ENCODE data around the gene KRTAP13-1. TPM values are rescaled to one million over a fixed set of nuclear protein-coding genes. Genes with fewer than 3 reads are reported as not detected.

KRTAP13-1 gene
- total and polyA plus RNA-seq, 2 of the 8 experiments (the other 6 are each of a cell fraction or from before 2014, with no cell fraction given) = not detected

GRCh38 chr21:30349572-30349971 lies 46.3 kb upstream of the KRTAP13-1 start:
- no peaks in the 10 kb centered on the region for H3K79me2 ChIP-seq (ENCODE audit: control insufficient read depth in 1 of 2, insufficient read depth in 2 of 2, low read length in 2 of 2)
- DNase-seq (ENCODE audit: low read depth in 1 of 2, low spot score in 2 of 2) (no peak), FAIRE-seq (no peak)
- no peak overlapping the region for H2BK120ac ChIP-seq (replicated peaks; ENCODE audit: low read depth, low read length)
- no peak overlapping the region for H4K5ac ChIP-seq (ENCODE audit: insufficient read length, low read depth, low read length)
- H2BK12ac ChIP-seq (ENCODE audit: low read depth, low read length) = no peak overlapping the region
- no peak overlapping the region for H3K27ac ChIP-seq (ENCODE audit: low read depth, low read length)
- no peaks in the 10 kb centered on the region for H3K36me3 ChIP-seq (ENCODE audit: control insufficient read depth in 2 of 4, insufficient read depth in 4 of 4, low read length in 3 of 4)
- ChIA-PET CTCF (ENCODE audit: partially characterized antibody) (interaction anchor here (1.1 to 1.7 kb wide), 6 partner anchors 8 to 114 kb away, joined by 3 to 8 read pairs (median 3); no protein-coding TSS in a partner anchor), POLR2A (ENCODE audit: partially characterized antibody) (interaction anchor here (0.6 kb wide), 1 partner anchor 742 kb away, joined by 3 read pairs; no protein-coding TSS in a partner anchor)
- H3K4me1 ChIP-seq (replicated peaks in 1 of 4; ENCODE audit: control insufficient read depth in 3 of 4, insufficient read depth in 4 of 4, low read length in 3 of 4) = peaks cover 0 to 2% (median 0%) of the 10 kb centered on the region in 4 experiments; a peak in 2 of 7 replicates
- no peaks in the 10 kb centered on the region for H3K27me3 ChIP-seq (replicated peaks in 1 of 4; ENCODE audit: control insufficient read depth in 3 of 4, extremely low read depth in 1 of 4, insufficient read depth in 3 of 4, low read length in 3 of 4)
- H3K4me3 ChIP-seq (ENCODE audit: extremely low read depth in 1 of 4, insufficient read depth in 2 of 4, low read depth in 3 of 4, low read length in 4 of 4) = no peak overlapping the region
- H4K8ac ChIP-seq (ENCODE audit: extremely low read depth, insufficient read depth, low read length) = no peak overlapping the region
- H3K14ac ChIP-seq (ENCODE audit: insufficient read length) = no peak overlapping the region
- H3K23me2 ChIP-seq (ENCODE audit: low read depth, low read length) = no peaks in the 10 kb centered on the region
- H2AK5ac ChIP-seq (ENCODE audit: low read depth, low read length) = no peak overlapping the region
- H3K79me1 ChIP-seq (ENCODE audit: low read depth, low read length) = no peaks in the 10 kb centered on the region
- WGBS, 2 experiments (ENCODE audit: extremely low coverage in 1 of 2, insufficient coverage in 1 of 2, insufficient read length in 1 of 2, insufficient replicate concordance in 2 of 2, low coverage in 1 of 2, low lambda C conversion rate in 2 of 2, missing lambda C conversion rate in 1 of 2) = 71% methylated on average over 3 of the region's 3 CpGs; no CpG with 5 or more reads in 1 of the 2 experiments
- no peak overlapping the region for H2BK5ac ChIP-seq (ENCODE audit: low read depth, low read length)
- no peak overlapping the region for H3K23ac ChIP-seq (ENCODE audit: insufficient read length)
- TF ChIP-seq NRF1 (IDR thresholded peaks at IDR 0.05; ENCODE audit: low read depth, low read length) (no peak), GABPA (IDR thresholded peaks at IDR 0.05; ENCODE audit: borderline replicate concordance, insufficient read depth, low read length) (no peak), SP2 (IDR thresholded peaks at IDR 0.05; ENCODE audit: low read length) (no peak), CREB1 (IDR thresholded peaks at IDR 0.05) (no peak), E2F6 (IDR thresholded peaks at IDR 0.05) (no peak), ZNF274 (IDR thresholded peaks at IDR 0.05; ENCODE audit: borderline replicate concordance, extremely low read depth, low read length) (no peak), CTBP2 (IDR thresholded peaks at IDR 0.05; ENCODE audit: borderline replicate concordance, insufficient read depth, insufficient read length, low read length) (no peak), BCL11A (IDR thresholded peaks at IDR 0.05; ENCODE audit: low read depth in 2 of 2, low read length in 2 of 2) (no peak), KDM1A (IDR thresholded peaks at IDR 0.05; ENCODE audit: borderline replicate concordance, low read length) (no peak), CHD1 (IDR thresholded peaks at IDR 0.05; ENCODE audit: low read depth, low read length) (no peak), KDM4A (IDR thresholded peaks at IDR 0.05; ENCODE audit: low read depth, low read length, severe bottlenecking) (no peak)
- H3K9ac ChIP-seq (replicated peaks in 1 of 4; ENCODE audit: extremely low read depth in 1 of 4, low read depth in 3 of 4, low read length in 3 of 4) = no peak overlapping the region
- H2AFZ ChIP-seq (ENCODE audit: low read length) = no peak overlapping the region
- no peak overlapping the region for H2BK20ac ChIP-seq (ENCODE audit: low read length)
- no peak overlapping the region for H3K18ac ChIP-seq (ENCODE audit: extremely low read depth, low read length)
- no peak overlapping the region for H3K4ac ChIP-seq (replicated peaks; ENCODE audit: insufficient read length, low read depth, low read length)
- H3K4me2 ChIP-seq (ENCODE audit: insufficient read depth in 1 of 2, low read depth in 2 of 2, low read length in 2 of 2) = no peak overlapping the region; a peak in 1 of 4 replicates
- H3K9me3 ChIP-seq (ENCODE audit: insufficient read depth in 2 of 2, low read depth in 1 of 2, low read length in 1 of 2) = no peaks in the 10 kb centered on the region
- H3K56ac ChIP-seq (replicated peaks; ENCODE audit: insufficient read length, low read depth, low read length) = no peak overlapping the region
- H4K91ac ChIP-seq (replicated peaks; ENCODE audit: insufficient read length, low read length) = no peak overlapping the region
- no peak overlapping the region for H2BK15ac ChIP-seq (ENCODE audit: low read length)
- H4K20me1 ChIP-seq (replicated peaks in 1 of 2; ENCODE audit: control insufficient read depth in 1 of 2, insufficient read depth in 2 of 2, low read length in 2 of 2) = no peaks in the 10 kb centered on the region
